DND-41 (cell line): Measurements from ENCODE around the gene HLCS.

Experiments
- ATAC-seq: fragments of 200-7000 bp; cut with Tn5 transposase; 3 replicates; pipeline ENCODE4 v1.9.1; 2021; ENCODE audit warnings: low read depth; ENCODE audit not compliant: insufficient read depth
- DNase-seq: peaks from one replicate; pipeline ENCODE4 v3.0.0-alpha.2; 2020
- H2AFZ ChIP-seq: 2 replicates; pipeline ENCODE4 v1.6.0; 2012; ENCODE audit warnings: low read depth, low read length
- H3K27ac ChIP-seq: 2 replicates; pipeline ENCODE4 v1.5.1; 2012; ENCODE audit warnings: low read length, inconsistent platforms
- H3K27me3 ChIP-seq: fragments of 200-600 bp; sonication (generic); 2 replicates; pipeline ENCODE4 v1.6.0; 2012; ENCODE audit warnings: low read length, mild to moderate bottlenecking, inconsistent platforms; ENCODE audit not compliant: insufficient read depth, poor library complexity
- H3K36me3 ChIP-seq: 2 replicates; pipeline ENCODE4 v1.5.1; 2012; ENCODE audit warnings: low read length, inconsistent platforms; ENCODE audit not compliant: insufficient read depth
- H3K4me1 ChIP-seq: 2 replicates; pipeline ENCODE4 v1.5.1; 2012; ENCODE audit warnings: mild to moderate bottlenecking, low read length; ENCODE audit not compliant: insufficient read depth
- H3K4me2 ChIP-seq: 2 replicates; pipeline ENCODE4 v1.6.0; 2012; ENCODE audit warnings: mild to moderate bottlenecking, moderate library complexity, low read length, inconsistent platforms; ENCODE audit not compliant: insufficient read depth
- H3K4me3 ChIP-seq, 2 experiments: fragments of 200-600 bp in 1 of 2; shearing (Covaris generic) in 1 of 2; 2 replicates each; pipeline ENCODE4 v1.5.1; 2012 to 2016; ENCODE audit warnings: inconsistent platforms in 2 of 2, low read length in 2 of 2, mild to moderate bottlenecking in 2 of 2, low read depth in 1 of 2, moderate library complexity in 1 of 2
- H3K79me2 ChIP-seq: 2 replicates; pipeline ENCODE4 v1.6.0; 2012; ENCODE audit warnings: low read length, inconsistent platforms; ENCODE audit not compliant: insufficient read depth
- H3K9ac ChIP-seq: 2 replicates; pipeline ENCODE4 v1.6.0; 2012; ENCODE audit warnings: low read depth, mild to moderate bottlenecking, inconsistent platforms, low read length, moderate library complexity
- H3K9me3 ChIP-seq: 2 replicates; pipeline ENCODE4 v1.5.1; 2012; ENCODE audit warnings: low read length, moderate library complexity, mild to moderate bottlenecking, inconsistent platforms; ENCODE audit not compliant: insufficient read depth, severe bottlenecking
- H4K20me1 ChIP-seq: 2 replicates; pipeline ENCODE4 v1.6.0; 2012; ENCODE audit warnings: low read length; ENCODE audit not compliant: insufficient read depth
- EZH2 ChIP-seq: IDR thresholded peaks from 3 replicates; pipeline ENCODE4 v1.6.1; 2012; ENCODE audit warnings: borderline replicate concordance, low read depth, mild to moderate bottlenecking, moderate library complexity, low read length, inconsistent platforms; ENCODE audit not compliant: severe bottlenecking
- TF ChIP-seq, protein P1 (sequence below): IDR thresholded peaks from 2 replicates; pipeline ENCODE4 v1.5.1; 2012; ENCODE audit warnings: borderline replicate concordance, low read length, moderate library complexity, mild to moderate bottlenecking; ENCODE audit not compliant: poor library complexity, severe bottlenecking; ENCODE audit errors: extremely low read depth

Gene HLCS

DNA sequence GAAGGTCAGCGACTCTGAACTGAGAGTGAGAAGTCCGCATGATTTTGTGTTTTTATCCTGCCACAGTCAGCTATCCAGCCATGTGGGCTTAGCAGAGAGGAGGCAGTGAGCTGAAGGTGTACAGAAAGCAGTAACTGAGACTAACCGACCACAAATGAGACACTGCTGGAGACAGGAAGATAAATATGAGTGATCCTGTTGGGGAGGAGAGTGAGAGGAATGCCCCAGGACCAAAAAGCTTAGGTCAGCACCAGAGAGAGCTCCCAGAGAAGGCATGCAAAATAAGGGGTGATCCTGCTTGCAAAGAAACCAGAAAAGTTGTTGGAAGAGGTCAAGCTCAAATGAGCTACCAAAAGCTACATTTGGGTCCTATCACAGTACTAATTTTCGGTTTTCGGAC is 63.7 kb downstream of the HLCS start:
- DNase-seq (no peak), ATAC-seq (no peak)
- Histone ChIP-seq H3K4me2 (no peak overlapping the region), H4K20me1 (no peaks in the 10 kb centered on the region), H3K4me1 (no peaks in the 10 kb centered on the region), H3K36me3 (0 out of 2 replicates have a peak, but pooled peaks cover 3% of the 10 kb centered on the region), H3K27me3 (no peaks in the 10 kb centered on the region), H3K4me3 (no peak overlapping the region), H3K27ac (no peak overlapping the region), H3K9me3 (no peaks in the 10 kb centered on the region), H2AFZ (no peak overlapping the region), H3K79me2 (no peaks in the 10 kb centered on the region), H3K9ac (no peak overlapping the region)
- TF ChIP-seq, protein P1, sequence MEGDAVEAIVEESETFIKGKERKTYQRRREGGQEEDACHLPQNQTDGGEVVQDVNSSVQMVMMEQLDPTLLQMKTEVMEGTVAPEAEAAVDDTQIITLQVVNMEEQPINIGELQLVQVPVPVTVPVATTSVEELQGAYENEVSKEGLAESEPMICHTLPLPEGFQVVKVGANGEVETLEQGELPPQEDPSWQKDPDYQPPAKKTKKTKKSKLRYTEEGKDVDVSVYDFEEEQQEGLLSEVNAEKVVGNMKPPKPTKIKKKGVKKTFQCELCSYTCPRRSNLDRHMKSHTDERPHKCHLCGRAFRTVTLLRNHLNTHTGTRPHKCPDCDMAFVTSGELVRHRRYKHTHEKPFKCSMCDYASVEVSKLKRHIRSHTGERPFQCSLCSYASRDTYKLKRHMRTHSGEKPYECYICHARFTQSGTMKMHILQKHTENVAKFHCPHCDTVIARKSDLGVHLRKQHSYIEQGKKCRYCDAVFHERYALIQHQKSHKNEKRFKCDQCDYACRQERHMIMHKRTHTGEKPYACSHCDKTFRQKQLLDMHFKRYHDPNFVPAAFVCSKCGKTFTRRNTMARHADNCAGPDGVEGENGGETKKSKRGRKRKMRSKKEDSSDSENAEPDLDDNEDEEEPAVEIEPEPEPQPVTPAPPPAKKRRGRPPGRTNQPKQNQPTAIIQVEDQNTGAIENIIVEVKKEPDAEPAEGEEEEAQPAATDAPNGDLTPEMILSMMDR: no peak
- TF ChIP-seq EZH2: no peak

DNA sequence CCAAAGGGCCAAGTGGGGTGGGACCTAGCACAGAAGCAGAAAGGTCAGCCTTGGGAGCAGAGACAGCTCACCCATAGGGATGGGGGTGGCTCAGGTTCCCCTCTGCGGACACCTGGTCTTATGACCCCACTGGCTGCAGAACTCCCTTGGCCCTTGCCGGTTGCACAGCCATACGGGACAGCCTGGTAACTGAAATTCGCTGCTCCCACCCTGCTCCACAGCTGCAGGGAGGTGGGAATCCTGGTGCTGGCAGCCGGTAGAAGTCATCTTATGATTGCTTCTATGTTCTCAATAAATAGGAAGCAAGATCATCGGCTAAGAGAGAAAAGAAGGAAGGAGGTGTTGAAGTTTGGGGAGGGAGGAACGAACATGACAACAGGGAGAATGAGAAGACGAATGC is 64.1 kb downstream of the HLCS start:
- no peak for DNase-seq
- Histone ChIP-seq H3K27ac (no peak overlapping the region), H2AFZ (no peak overlapping the region), H3K4me2 (no peak overlapping the region), H3K9ac (no peak overlapping the region), H3K9me3 (no peaks in the 10 kb centered on the region), H3K27me3 (no peaks in the 10 kb centered on the region), H3K4me3 (no peak overlapping the region), H4K20me1 (no peaks in the 10 kb centered on the region), H3K36me3 (0 out of 2 replicates have a peak, but pooled peaks cover 3% of the 10 kb centered on the region), H3K4me1 (no peaks in the 10 kb centered on the region), H3K79me2 (no peaks in the 10 kb centered on the region)
- no peak for ATAC-seq
- no peak for TF ChIP-seq EZH2

DNA sequence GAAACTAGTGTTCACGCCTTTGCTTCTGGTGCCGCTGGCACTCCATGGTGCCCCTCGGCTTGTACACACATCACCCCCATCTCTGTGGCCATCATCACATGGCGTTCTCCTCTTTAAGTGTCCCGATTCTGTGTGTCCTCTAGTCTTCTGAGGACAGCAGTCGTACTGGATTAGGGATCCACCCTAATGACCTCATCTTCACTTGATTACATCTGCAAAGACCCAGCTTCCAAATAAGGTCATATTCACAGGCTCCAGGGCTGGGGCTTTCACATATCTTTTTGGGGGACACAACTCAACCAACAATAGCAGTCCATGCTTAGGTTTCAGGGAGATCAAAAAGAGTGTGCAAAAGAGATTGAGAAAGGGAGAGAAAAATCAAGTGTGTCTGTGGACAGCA is 64.9 kb downstream of the HLCS start:
- DNase-seq (no peak), ATAC-seq (no peak)
- H4K20me1 ChIP-seq: no peaks in the 10 kb centered on the region
- TF ChIP-seq EZH2: no peak
- TF ChIP-seq, protein P1: no peak
- no peak overlapping the region for H2AFZ ChIP-seq
- no peaks in the 10 kb centered on the region for H3K79me2 ChIP-seq
- 0 out of 2 replicates have a peak, but pooled peaks cover 7% of the 10 kb centered on the region for H3K36me3 ChIP-seq
- H3K4me3 ChIP-seq: no peak overlapping the region
- no peak overlapping the region for H3K27ac ChIP-seq
- H3K4me1 ChIP-seq: no peaks in the 10 kb centered on the region
- H3K4me2 ChIP-seq: no peak overlapping the region
- H3K9ac ChIP-seq: no peak overlapping the region
- H3K9me3 ChIP-seq: no peaks in the 10 kb centered on the region
- no peaks in the 10 kb centered on the region for H3K27me3 ChIP-seq

DNA sequence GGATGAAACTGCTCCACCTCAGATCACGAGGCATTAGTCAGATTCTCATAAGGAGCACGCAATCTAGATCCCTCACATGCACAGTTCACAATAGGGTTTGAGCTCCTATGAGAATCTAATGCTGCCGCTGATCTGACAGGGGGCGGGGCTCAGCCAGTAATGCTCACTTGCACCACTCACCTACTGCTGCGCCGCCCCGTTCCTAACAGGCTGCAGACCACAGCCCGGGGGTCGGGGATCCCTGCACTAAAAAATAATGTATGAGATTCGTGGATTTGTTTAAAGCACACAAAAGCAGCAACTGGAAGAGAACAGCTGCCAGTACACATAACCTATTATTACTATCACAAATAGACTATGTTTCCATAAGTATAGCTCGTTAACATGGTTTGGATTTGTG is 72.9 kb downstream of the HLCS start:
- Histone ChIP-seq H3K4me3 (no peak overlapping the region), H2AFZ (no peak overlapping the region), H3K4me1 (no peaks in the 10 kb centered on the region), H3K9me3 (no peaks in the 10 kb centered on the region), H3K27me3 (no peaks in the 10 kb centered on the region), H3K9ac (no peak overlapping the region), H4K20me1 (no peaks in the 10 kb centered on the region), H3K36me3 (peaks cover 15% of the 10 kb centered on the region), H3K4me2 (no peak overlapping the region), H3K27ac (no peak overlapping the region), H3K79me2 (no peaks in the 10 kb centered on the region)
- TF ChIP-seq, protein P1: no peak
- no peak for TF ChIP-seq EZH2
- DNase-seq (no peak), ATAC-seq (no peak)
